GM12878 (cell line): ENCODE measurements around the gene SLC19A1. TPM values are rescaled to one million over a fixed set of nuclear protein-coding genes. Genes with fewer than 3 reads are reported as not detected.

ENCODE experiments used
- ATAC-seq: fragments of 200-7000 bp; cut with Tn5 transposase; 3 replicates; pipeline ENCODE4 v1.9.1; 2020; ENCODE audit warnings: mild to moderate bottlenecking, moderate library complexity
- BruUV-seq: library from RNA; stranded (reverse); fragments of 400-500 nt; replicated peaks from 2 replicates; lab custom pipeline; 2021; lab: Mats Ljungman, UMichigan
- CTCF ChIA-PET: fragments of 300-600 bp; sonication (Branson Sonifier 250); formaldehyde crosslinking; extraction: SDS; loops from one replicate; lab custom pipeline; 2021; ENCODE audit warnings: inconsistent platforms; lab: Yijun Ruan, JAX
- POLR2A ChIA-PET: fragments of 350-600 bp; formaldehyde crosslinking; extraction: SDS; loops from one replicate; lab custom pipeline; 2021; ENCODE audit warnings: inconsistent platforms; lab: Charles Lee
- RAD21 ChIA-PET: fragments of 300-600 bp; sonication (Branson Sonifier 250); formaldehyde crosslinking; loops from one replicate; lab custom pipeline; 2023; ENCODE audit warnings: antibody characterized with exemption; ENCODE audit not compliant: unreplicated experiment; lab: Charles Lee
- SMC1A ChIA-PET: fragments of 300-600 bp; sonication (Branson Sonifier 250); formaldehyde crosslinking; loops from one replicate; lab custom pipeline; 2023; ENCODE audit not compliant: unreplicated experiment, uncharacterized antibody; lab: Charles Lee
- DNase-seq: peaks from one replicate; pipeline ENCODE4 v3.0.0-alpha.2; 2011; ENCODE audit warnings: low read depth, low spot score
- FAIRE-seq: peaks from 3 replicates; lab custom pipeline; 2011; peaks lifted over from hg19 to GRCh38; lab: Jason Lieb, UNC
- H2AFZ ChIP-seq: 2 replicates; pipeline ENCODE4 v1.6.0; 2011; ENCODE audit warnings: low read depth, low read length, control low read depth; ENCODE audit not compliant: control insufficient read depth
- H3K27ac ChIP-seq: 2 replicates; pipeline ENCODE4 v1.5.1; 2011; ENCODE audit warnings: control low read depth; ENCODE audit not compliant: control insufficient read depth, insufficient read depth
- H3K27me3 ChIP-seq, 2 experiments: replicated peaks in 1 of 2; 2 replicates each; pipeline versions ENCODE4 v1.6.0 to v1.6.1; 2011; ENCODE audit warnings: low read length in 1 of 2; ENCODE audit not compliant: control insufficient read depth in 2 of 2, insufficient read depth in 2 of 2
- H3K36me3 ChIP-seq, 2 experiments: 2 replicates each; pipeline ENCODE4 v1.5.1; 2011; ENCODE audit warnings: low read length in 1 of 2; ENCODE audit not compliant: control insufficient read depth in 2 of 2, insufficient read depth in 2 of 2
- H3K4me1 ChIP-seq: 2 replicates; pipeline ENCODE4 v1.6.1; 2011; ENCODE audit warnings: mild to moderate bottlenecking, low read length, moderate library complexity, mixed read lengths; ENCODE audit not compliant: control insufficient read depth, insufficient read depth
- H3K4me2 ChIP-seq: 2 replicates; pipeline ENCODE4 v1.6.0; 2011; ENCODE audit warnings: control low read depth; ENCODE audit not compliant: control insufficient read depth, insufficient read depth
- H3K4me3 ChIP-seq: fragments of 200-600 bp; sonication (generic); 2 replicates; pipeline ENCODE4 v1.5.1; 2016
- H3K79me2 ChIP-seq: 2 replicates; pipeline ENCODE4 v1.6.0; 2011; ENCODE audit warnings: low read length; ENCODE audit not compliant: control insufficient read depth, insufficient read depth
- H3K9ac ChIP-seq: 2 replicates; pipeline ENCODE4 v1.8.0; 2011; ENCODE audit warnings: low read length, control low read depth, mixed read lengths; ENCODE audit not compliant: control insufficient read depth, insufficient read depth
- H3K9me3 ChIP-seq: replicated peaks from 3 replicates; pipeline ENCODE4 v1.5.1; 2011; ENCODE audit warnings: mild to moderate bottlenecking, low read length; ENCODE audit not compliant: control insufficient read depth, insufficient read depth
- H4K20me1 ChIP-seq: 2 replicates; pipeline ENCODE4 v1.6.0; 2011; ENCODE audit not compliant: control insufficient read depth, insufficient read depth
- EZH2 ChIP-seq: IDR thresholded peaks from 2 replicates; pipeline ENCODE4 v1.6.1; 2012; ENCODE audit warnings: low read depth, mild to moderate bottlenecking, control low read depth, inconsistent platforms, low read length, borderline replicate concordance; ENCODE audit not compliant: control insufficient read depth
- NFYA ChIP-seq: IDR thresholded peaks from 2 replicates; pipeline ENCODE4 v1.6.1; 2011; ENCODE audit warnings: low read depth, mild to moderate bottlenecking, low read length, improper control_type of control experiment, borderline replicate concordance
- NFYB ChIP-seq: IDR thresholded peaks from 2 replicates; pipeline ENCODE4 v1.6.1; 2011; ENCODE audit warnings: low read depth, mild to moderate bottlenecking, low read length, improper control_type of control experiment, moderate library complexity; ENCODE audit not compliant: insufficient read depth
- SP1 ChIP-seq: IDR thresholded peaks from one replicate; pipeline ENCODE4 v1.6.1; 2011; ENCODE audit warnings: low read depth, low read length
- WGBS: methylation state at CpG from one replicate; pipeline ENCODE4 v1.1.6; 2016; ENCODE audit warnings: low lambda C conversion rate; ENCODE audit not compliant: insufficient replicate concordance, insufficient coverage; ENCODE audit errors: missing lambda C conversion rate; 5-methylcytosine and 5-hydroxymethylcytosine counted together
- in situ Hi-C: fragments of 300-500 bp; cut with MboI; formaldehyde crosslinking; loops from 9 replicates; pipeline ENCODE4 v1.14.3; 2018; ENCODE audit warnings: mixed read lengths
- intact Hi-C: fragments of 100-400 bp; cut with micrococcal nuclease; formaldehyde crosslinking; loops from one replicate; pipeline ENCODE4 v1.14.2; 2022; ENCODE audit not compliant: unreplicated experiment
- polyA plus RNA-seq, 11 experiments: library from polyadenylated mRNA; depleted of rRNA in 4 of 11; unstranded in 6 of 11; stranded (reverse) in 5 of 11; fragments of >200 nt; fragmentation: Nextera tagmentation in 4 of 11; fragmentation: Illumina TruSeq in 1 of 11; extraction: Ambion mirVana in 4 of 11; extraction: Trizol in 1 of 11; gene quantifications; 1 replicate in 1 of 11; 2 replicates in 10 of 11; pipeline versions ENCODE4 v1.2.1 to v1.2.3, GENCODE V29; 2011 to 2016; ENCODE audit warnings: inconsistent platforms in 2 of 11, missing spikeins in 2 of 11, low read depth in 1 of 11
- total RNA-seq, 4 experiments: library from RNA; depleted of rRNA in 3 of 4; stranded (reverse); fragments of >200 nt in 3 of 4; fragmentation: Illumina TruSeq in 1 of 4; extraction: Trizol in 1 of 4; gene quantifications; 2 replicates each; pipeline versions ENCODE4 v1.2.1 to v1.2.3, GENCODE V29; 2013 to 2021
- TF ChIP-seq, protein P1 (sequence below): IDR thresholded peaks from 2 replicates; pipeline ENCODE4 v1.6.1; 2012; ENCODE audit warnings: improper control_type of control experiment, low read depth, low read length; ENCODE audit not compliant: insufficient replicate concordance
- TF ChIP-seq, protein P2 (sequence below): fragments of 450-650 bp; formaldehyde crosslinking; IDR thresholded peaks from 2 replicates; pipeline ENCODE4 v1.4.0; 2020; ENCODE audit warnings: mild to moderate bottlenecking, moderate library complexity

The SLC19A1 gene
- total and polyA plus RNA-seq, 10 of the 15 experiments (the other 5 are each of a cell fraction or from before 2014, with no cell fraction given) = 0.42 to 49.7 (median 12.2) TPM

- no peak overlapping the region for H3K4me3 ChIP-seq
- no peaks in the 10 kb centered on the region for H3K36me3 ChIP-seq
- H3K4me1 ChIP-seq = no peaks in the 10 kb centered on the region
- BruUV-seq = no TSS peak
- FAIRE-seq = no peak
- H4K20me1 ChIP-seq = no peaks in the 10 kb centered on the region
- no peak overlapping the region for H3K4me2 ChIP-seq
- no peak for DNase-seq
- no peaks in the 10 kb centered on the region for H3K27me3 ChIP-seq
- H3K27ac ChIP-seq = no peak overlapping the region
- H3K9me3 ChIP-seq = no peaks in the 10 kb centered on the region; the same call in 2 of the 3 replicates
- ChIA-PET POLR2A (no interaction called here), CTCF (no interaction called here), SMC1A (no interaction called here), RAD21 (no interaction called here)
- no peak overlapping the region for H3K9ac ChIP-seq
- ATAC-seq = no peak
- 59% methylated on average over 22 of the region's 22 CpGs for WGBS
- no peaks in the 10 kb centered on the region for H3K79me2 ChIP-seq
- no peak for TF ChIP-seq EZH2
- no peak for TF ChIP-seq NFYB
- TF ChIP-seq, protein P1, sequence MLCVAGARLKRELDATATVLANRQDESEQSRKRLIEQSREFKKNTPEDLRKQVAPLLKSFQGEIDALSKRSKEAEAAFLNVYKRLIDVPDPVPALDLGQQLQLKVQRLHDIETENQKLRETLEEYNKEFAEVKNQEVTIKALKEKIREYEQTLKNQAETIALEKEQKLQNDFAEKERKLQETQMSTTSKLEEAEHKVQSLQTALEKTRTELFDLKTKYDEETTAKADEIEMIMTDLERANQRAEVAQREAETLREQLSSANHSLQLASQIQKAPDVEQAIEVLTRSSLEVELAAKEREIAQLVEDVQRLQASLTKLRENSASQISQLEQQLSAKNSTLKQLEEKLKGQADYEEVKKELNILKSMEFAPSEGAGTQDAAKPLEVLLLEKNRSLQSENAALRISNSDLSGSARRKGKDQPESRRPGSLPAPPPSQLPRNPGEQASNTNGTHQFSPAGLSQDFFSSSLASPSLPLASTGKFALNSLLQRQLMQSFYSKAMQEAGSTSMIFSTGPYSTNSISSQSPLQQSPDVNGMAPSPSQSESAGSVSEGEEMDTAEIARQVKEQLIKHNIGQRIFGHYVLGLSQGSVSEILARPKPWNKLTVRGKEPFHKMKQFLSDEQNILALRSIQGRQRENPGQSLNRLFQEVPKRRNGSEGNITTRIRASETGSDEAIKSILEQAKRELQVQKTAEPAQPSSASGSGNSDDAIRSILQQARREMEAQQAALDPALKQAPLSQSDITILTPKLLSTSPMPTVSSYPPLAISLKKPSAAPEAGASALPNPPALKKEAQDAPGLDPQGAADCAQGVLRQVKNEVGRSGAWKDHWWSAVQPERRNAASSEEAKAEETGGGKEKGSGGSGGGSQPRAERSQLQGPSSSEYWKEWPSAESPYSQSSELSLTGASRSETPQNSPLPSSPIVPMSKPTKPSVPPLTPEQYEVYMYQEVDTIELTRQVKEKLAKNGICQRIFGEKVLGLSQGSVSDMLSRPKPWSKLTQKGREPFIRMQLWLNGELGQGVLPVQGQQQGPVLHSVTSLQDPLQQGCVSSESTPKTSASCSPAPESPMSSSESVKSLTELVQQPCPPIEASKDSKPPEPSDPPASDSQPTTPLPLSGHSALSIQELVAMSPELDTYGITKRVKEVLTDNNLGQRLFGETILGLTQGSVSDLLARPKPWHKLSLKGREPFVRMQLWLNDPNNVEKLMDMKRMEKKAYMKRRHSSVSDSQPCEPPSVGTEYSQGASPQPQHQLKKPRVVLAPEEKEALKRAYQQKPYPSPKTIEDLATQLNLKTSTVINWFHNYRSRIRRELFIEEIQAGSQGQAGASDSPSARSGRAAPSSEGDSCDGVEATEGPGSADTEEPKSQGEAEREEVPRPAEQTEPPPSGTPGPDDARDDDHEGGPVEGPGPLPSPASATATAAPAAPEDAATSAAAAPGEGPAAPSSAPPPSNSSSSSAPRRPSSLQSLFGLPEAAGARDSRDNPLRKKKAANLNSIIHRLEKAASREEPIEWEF = no peak
- TF ChIP-seq, protein P2, sequence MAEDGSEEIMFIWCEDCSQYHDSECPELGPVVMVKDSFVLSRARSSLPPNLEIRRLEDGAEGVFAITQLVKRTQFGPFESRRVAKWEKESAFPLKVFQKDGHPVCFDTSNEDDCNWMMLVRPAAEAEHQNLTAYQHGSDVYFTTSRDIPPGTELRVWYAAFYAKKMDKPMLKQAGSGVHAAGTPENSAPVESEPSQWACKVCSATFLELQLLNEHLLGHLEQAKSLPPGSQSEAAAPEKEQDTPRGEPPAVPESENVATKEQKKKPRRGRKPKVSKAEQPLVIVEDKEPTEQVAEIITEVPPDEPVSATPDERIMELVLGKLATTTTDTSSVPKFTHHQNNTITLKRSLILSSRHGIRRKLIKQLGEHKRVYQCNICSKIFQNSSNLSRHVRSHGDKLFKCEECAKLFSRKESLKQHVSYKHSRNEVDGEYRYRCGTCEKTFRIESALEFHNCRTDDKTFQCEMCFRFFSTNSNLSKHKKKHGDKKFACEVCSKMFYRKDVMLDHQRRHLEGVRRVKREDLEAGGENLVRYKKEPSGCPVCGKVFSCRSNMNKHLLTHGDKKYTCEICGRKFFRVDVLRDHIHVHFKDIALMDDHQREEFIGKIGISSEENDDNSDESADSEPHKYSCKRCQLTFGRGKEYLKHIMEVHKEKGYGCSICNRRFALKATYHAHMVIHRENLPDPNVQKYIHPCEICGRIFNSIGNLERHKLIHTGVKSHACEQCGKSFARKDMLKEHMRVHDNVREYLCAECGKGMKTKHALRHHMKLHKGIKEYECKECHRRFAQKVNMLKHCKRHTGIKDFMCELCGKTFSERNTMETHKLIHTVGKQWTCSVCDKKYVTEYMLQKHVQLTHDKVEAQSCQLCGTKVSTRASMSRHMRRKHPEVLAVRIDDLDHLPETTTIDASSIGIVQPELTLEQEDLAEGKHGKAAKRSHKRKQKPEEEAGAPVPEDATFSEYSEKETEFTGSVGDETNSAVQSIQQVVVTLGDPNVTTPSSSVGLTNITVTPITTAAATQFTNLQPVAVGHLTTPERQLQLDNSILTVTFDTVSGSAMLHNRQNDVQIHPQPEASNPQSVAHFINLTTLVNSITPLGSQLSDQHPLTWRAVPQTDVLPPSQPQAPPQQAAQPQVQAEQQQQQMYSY (CRISPR knock-in tag) = no peak
- TF ChIP-seq NFYA = no peak
- TF ChIP-seq SP1 = no peak
- H2AFZ ChIP-seq = no peak overlapping the region
- intact Hi-C loops = no loop called here
- in situ Hi-C loops = loop anchor here (5.0 to 25.0 kb wide), 2 partner anchors 303 to 362 kb away; no protein-coding TSS in a partner anchor
Measured at GRCh38 chr21:45449658-45450422, 92.4 kb downstream of the SLC19A1 start.
